ENCODE measurements around the gene MUCL3. TPM values are rescaled to one million over a fixed set of nuclear protein-coding genes. Genes with fewer than 3 reads are reported as not detected.

Gene MUCL3
- total RNA-seq, 1 experiment from 2014 or later = 0.15 TPM

DNA sequence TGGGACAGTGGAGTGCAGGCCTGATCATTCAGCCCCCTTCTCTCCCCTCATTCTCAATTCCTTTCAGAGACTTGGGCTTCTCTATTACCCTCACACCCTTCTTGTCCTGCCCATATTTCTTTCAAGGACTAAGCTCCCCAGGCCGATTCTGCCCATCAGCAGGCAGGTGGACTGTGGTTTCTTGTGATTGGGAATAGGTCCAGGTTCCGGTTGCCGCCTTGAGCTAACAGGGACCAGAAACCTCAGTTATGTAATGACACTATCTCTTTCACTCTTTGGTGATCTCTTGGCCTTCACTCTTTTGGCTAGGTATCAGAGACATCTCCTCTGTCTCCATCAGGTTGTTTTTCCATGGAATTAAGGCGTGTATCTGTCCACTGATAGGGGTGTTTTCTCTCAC is 6.5 kb downstream of the MUCL3 start:
- Mint-ChIP-seq H3K27ac (no peak overlapping the region), H3K27me3 (ENCODE audit: low read depth) (peaks cover 30% of the 10 kb centered on the region)

More for the DNA sequence above, 6.5 kb downstream of the MUCL3 start:
- no peak for ATAC-seq
- ChIA-PET CTCF (interaction anchor here (0.6 to 1.2 kb wide), 2 partner anchors 96 to 124 kb away, joined by 3 to 4 read pairs; no protein-coding TSS in a partner anchor), POLR2A (no interaction called here)
- no peak for DNase-seq (ENCODE audit: low spot score)
- no peaks in the 10 kb centered on the region for H3K36me3 Mint-ChIP-seq
- no peak for TF ChIP-seq NFE2L1 (CRISPR knock-in tag; IDR thresholded peaks at IDR 0.05)
- TF ChIP-seq ATF6 (CRISPR knock-in tag; IDR thresholded peaks at IDR 0.05) = no peak
- TF ChIP-seq E2F4 (CRISPR knock-in tag; IDR thresholded peaks at IDR 0.05; ENCODE audit: borderline replicate concordance, low read depth) = no peak
- TF ChIP-seq, protein P1, sequence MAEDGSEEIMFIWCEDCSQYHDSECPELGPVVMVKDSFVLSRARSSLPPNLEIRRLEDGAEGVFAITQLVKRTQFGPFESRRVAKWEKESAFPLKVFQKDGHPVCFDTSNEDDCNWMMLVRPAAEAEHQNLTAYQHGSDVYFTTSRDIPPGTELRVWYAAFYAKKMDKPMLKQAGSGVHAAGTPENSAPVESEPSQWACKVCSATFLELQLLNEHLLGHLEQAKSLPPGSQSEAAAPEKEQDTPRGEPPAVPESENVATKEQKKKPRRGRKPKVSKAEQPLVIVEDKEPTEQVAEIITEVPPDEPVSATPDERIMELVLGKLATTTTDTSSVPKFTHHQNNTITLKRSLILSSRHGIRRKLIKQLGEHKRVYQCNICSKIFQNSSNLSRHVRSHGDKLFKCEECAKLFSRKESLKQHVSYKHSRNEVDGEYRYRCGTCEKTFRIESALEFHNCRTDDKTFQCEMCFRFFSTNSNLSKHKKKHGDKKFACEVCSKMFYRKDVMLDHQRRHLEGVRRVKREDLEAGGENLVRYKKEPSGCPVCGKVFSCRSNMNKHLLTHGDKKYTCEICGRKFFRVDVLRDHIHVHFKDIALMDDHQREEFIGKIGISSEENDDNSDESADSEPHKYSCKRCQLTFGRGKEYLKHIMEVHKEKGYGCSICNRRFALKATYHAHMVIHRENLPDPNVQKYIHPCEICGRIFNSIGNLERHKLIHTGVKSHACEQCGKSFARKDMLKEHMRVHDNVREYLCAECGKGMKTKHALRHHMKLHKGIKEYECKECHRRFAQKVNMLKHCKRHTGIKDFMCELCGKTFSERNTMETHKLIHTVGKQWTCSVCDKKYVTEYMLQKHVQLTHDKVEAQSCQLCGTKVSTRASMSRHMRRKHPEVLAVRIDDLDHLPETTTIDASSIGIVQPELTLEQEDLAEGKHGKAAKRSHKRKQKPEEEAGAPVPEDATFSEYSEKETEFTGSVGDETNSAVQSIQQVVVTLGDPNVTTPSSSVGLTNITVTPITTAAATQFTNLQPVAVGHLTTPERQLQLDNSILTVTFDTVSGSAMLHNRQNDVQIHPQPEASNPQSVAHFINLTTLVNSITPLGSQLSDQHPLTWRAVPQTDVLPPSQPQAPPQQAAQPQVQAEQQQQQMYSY (CRISPR knock-in tag; IDR thresholded peaks at IDR 0.05) = no peak
- TF ChIP-seq OVOL2 (CRISPR knock-in tag; IDR thresholded peaks at IDR 0.05; ENCODE audit: borderline replicate concordance) = no peak
- no peak for TF ChIP-seq SOX15 (CRISPR knock-in tag; IDR thresholded peaks at IDR 0.05)
- TF ChIP-seq ZNF425 (CRISPR knock-in tag; conservative IDR thresholded peaks at IDR 0.05) = no peak
- TF ChIP-seq JAZF1 (CRISPR knock-in tag; IDR thresholded peaks at IDR 0.05) = no peak
- no peak for TF ChIP-seq KAT7 (CRISPR knock-in tag; IDR thresholded peaks at IDR 0.05; ENCODE audit: borderline replicate concordance)
- no peak for TF ChIP-seq ZNF671 (CRISPR knock-in tag; IDR thresholded peaks at IDR 0.05)
- TF ChIP-seq ZNF138 (CRISPR knock-in tag; conservative IDR thresholded peaks at IDR 0.05) = no peak
- no peak for TF ChIP-seq USF1 (CRISPR knock-in tag; IDR thresholded peaks at IDR 0.05)
- TF ChIP-seq, protein P2, sequence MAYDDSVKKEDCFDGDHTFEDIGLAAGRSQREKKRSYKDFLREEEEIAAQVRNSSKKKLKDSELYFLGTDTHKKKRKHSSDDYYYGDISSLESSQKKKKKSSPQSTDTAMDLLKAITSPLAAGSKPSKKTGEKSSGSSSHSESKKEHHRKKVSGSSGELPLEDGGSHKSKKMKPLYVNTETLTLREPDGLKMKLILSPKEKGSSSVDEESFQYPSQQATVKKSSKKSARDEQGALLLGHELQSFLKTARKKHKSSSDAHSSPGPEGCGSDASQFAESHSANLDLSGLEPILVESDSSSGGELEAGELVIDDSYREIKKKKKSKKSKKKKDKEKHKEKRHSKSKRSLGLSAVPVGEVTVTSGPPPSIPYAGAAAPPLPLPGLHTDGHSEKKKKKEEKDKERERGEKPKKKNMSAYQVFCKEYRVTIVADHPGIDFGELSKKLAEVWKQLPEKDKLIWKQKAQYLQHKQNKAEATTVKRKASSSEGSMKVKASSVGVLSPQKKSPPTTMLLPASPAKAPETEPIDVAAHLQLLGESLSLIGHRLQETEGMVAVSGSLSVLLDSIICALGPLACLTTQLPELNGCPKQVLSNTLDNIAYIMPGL (CRISPR knock-in tag; IDR thresholded peaks at IDR 0.05) = no peak
- TF ChIP-seq PRRX2 (CRISPR knock-in tag; IDR thresholded peaks at IDR 0.05) = no peak
- TF ChIP-seq RORB (CRISPR knock-in tag; IDR thresholded peaks at IDR 0.05) = no peak
- peaks cover 20% of the 10 kb centered on the region for H3K4me1 Mint-ChIP-seq
- no peak overlapping the region for H3K4me3 Mint-ChIP-seq
- peaks cover 38% of the 10 kb centered on the region for H3K9me3 Mint-ChIP-seq
